DOHH2 (cell line): ENCODE data around the gene PLCG2.
A peak's percentile ranks its signal among the peaks of the same experiment; 100 is the strongest.

Experiments used
- H3F3A ChIP-seq: fragments of 200-600 bp; sonication (generic), shearing (Covaris generic); 2 replicates; pipeline ENCODE4 v1.6.0; 2016; ENCODE audit warnings: antibody characterized with exemption, mild to moderate bottlenecking; ENCODE audit not compliant: control insufficient read depth, insufficient read depth
- H3K27ac ChIP-seq: fragments of 200-600 bp; sonication (generic); 2 replicates; pipeline ENCODE4 v1.5.1; 2014; ENCODE audit warnings: low read depth, mild to moderate bottlenecking, low read length, moderate library complexity
- H3K27me3 ChIP-seq: fragments of 200-600 bp; sonication (generic); 2 replicates; pipeline ENCODE4 v1.6.1; 2014; ENCODE audit warnings: mild to moderate bottlenecking, low read length, mixed read lengths; ENCODE audit not compliant: control insufficient read depth
- H3K36me3 ChIP-seq: fragments of 200-600 bp; sonication (generic); 2 replicates; pipeline ENCODE4 v1.6.1; 2014; ENCODE audit warnings: mild to moderate bottlenecking, low read length, moderate library complexity, mixed read lengths; ENCODE audit not compliant: control insufficient read depth
- H3K4me1 ChIP-seq: fragments of 200-600 bp; sonication (generic); 2 replicates; pipeline ENCODE4 v1.6.1; 2014; ENCODE audit warnings: mild to moderate bottlenecking, low read length, mixed read lengths; ENCODE audit not compliant: control insufficient read depth
- H3K4me2 ChIP-seq: fragments of 200-600 bp; sonication (generic); 2 replicates; pipeline ENCODE4 v1.6.0; 2014; ENCODE audit warnings: mild to moderate bottlenecking, low read length, moderate library complexity
- H3K4me3 ChIP-seq: fragments of 200-600 bp; sonication (generic); 2 replicates; pipeline ENCODE4 v1.5.1; 2014; ENCODE audit warnings: mild to moderate bottlenecking, low read length, mixed read lengths
- H3K79me2 ChIP-seq: fragments of 200-600 bp; sonication (generic); 2 replicates; pipeline ENCODE4 v1.6.1; 2014; ENCODE audit warnings: mild to moderate bottlenecking, low read length, mixed read lengths; ENCODE audit not compliant: control insufficient read depth
- H3K9me2 ChIP-seq: fragments of 200-600 bp; sonication (generic); replicated peaks from 2 replicates; pipeline ENCODE4 v1.6.1; 2014; ENCODE audit warnings: mild to moderate bottlenecking, low read length, mixed read lengths; ENCODE audit not compliant: control insufficient read depth
- H3K9me3 ChIP-seq: fragments of 200-600 bp; sonication (generic); 2 replicates; pipeline ENCODE4 v1.6.1; 2014; ENCODE audit warnings: antibody characterized with exemption, low read length, mixed read lengths; ENCODE audit not compliant: control insufficient read depth, insufficient read depth
- H4K20me1 ChIP-seq: fragments of 200-600 bp; sonication (generic); 2 replicates; pipeline ENCODE4 v1.6.0; 2014; ENCODE audit warnings: low read depth, mild to moderate bottlenecking, antibody characterized with exemption, low read length, moderate library complexity; ENCODE audit not compliant: control insufficient read depth, insufficient read depth
- CTCF ChIP-seq: fragments of 200-600 bp; sonication (generic); IDR thresholded peaks from one replicate; pipeline ENCODE4 v1.5.1; 2014; ENCODE audit warnings: antibody characterized with exemption, mild to moderate bottlenecking, low read depth, low read length; ENCODE audit not compliant: poor library complexity, severe bottlenecking
- EZH2phosphoT487 ChIP-seq: fragments of 200-600 bp; sonication (generic); IDR thresholded peaks from 2 replicates; pipeline ENCODE4 v1.6.1; 2017; ENCODE audit warnings: borderline replicate concordance, mild to moderate bottlenecking, antibody characterized with exemption, low read length, moderate library complexity, mixed read lengths

The PLCG2 gene

GRCh38 chr16:81792828-81793227 is 13.7 kb downstream of the PLCG2 start:
- no peak for TF ChIP-seq CTCF
- no peak for TF ChIP-seq EZH2phosphoT487
- Histone ChIP-seq H3K79me2 (peaks cover 100% of the 10 kb centered on the region), H3K4me1 (peaks cover 92% of the 10 kb centered on the region), H3K27me3 (no peaks in the 10 kb centered on the region), H4K20me1 (peaks cover 21% of the 10 kb centered on the region; the same call in 1 of the 2 replicates), H3K27ac (peak overlapping the region; percentile 35), H3K9me2 (no peaks in the 10 kb centered on the region), H3F3A (peaks cover 50% of the 10 kb centered on the region), H3K4me3 (no peak overlapping the region), H3K4me2 (peak overlapping the region; percentile 21; the same call in 1 of the 2 replicates), H3K36me3 (peaks cover 95% of the 10 kb centered on the region), H3K9me3 (no peaks in the 10 kb centered on the region)

DNA sequence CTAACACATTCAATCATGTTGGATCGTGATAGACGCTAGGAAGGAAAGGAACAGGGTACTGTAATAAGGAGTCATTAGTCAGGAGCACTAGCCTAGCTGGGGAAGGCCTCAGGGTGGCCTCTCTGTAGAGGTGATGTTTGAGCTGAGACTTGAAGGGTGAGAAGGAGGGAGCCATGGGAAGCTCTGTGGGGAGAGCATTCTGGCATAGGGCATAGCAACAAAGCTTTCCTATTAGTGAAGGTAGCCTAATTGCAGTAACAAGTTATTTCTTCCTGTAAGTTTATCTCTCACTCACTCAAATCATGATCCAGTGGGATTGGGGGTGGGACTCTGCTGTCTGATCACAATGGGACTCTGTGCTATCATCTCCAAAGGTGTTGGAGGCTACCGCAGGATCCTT is 16.1 kb downstream of the PLCG2 start:
- TF ChIP-seq EZH2phosphoT487: no peak
- no peak for TF ChIP-seq CTCF
- no peaks in the 10 kb centered on the region for H3K9me3 ChIP-seq
- H3K79me2 ChIP-seq: peaks cover 100% of the 10 kb centered on the region
- peaks cover 64% of the 10 kb centered on the region for H3F3A ChIP-seq
- H4K20me1 ChIP-seq: 0 out of 2 replicates have a peak, but pooled peaks cover 8% of the 10 kb centered on the region
- peak overlapping the region; percentile 99 for H3K27ac ChIP-seq
- peak overlapping the region; percentile 94 for H3K4me2 ChIP-seq
- peaks cover 95% of the 10 kb centered on the region for H3K4me1 ChIP-seq
- H3K9me2 ChIP-seq: no peaks in the 10 kb centered on the region
- H3K27me3 ChIP-seq: no peaks in the 10 kb centered on the region
- no peak overlapping the region for H3K4me3 ChIP-seq
- H3K36me3 ChIP-seq: peaks cover 95% of the 10 kb centered on the region

GRCh38 chr16:81796035-81796434 is 16.9 kb downstream of the PLCG2 start:
- H3K27ac ChIP-seq: peak overlapping the region; percentile 99

More at GRCh38 chr16:81796035-81796434, 16.9 kb downstream of the PLCG2 start:
- H3K36me3 ChIP-seq: peaks cover 94% of the 10 kb centered on the region
- H3K4me2 ChIP-seq: peak overlapping the region; percentile 94
- no peaks in the 10 kb centered on the region for H3K27me3 ChIP-seq
- TF ChIP-seq CTCF (no peak), EZH2phosphoT487 (no peak)
- peaks cover 100% of the 10 kb centered on the region for H3K79me2 ChIP-seq
- 0 out of 2 replicates have a peak, but pooled peaks cover 1% of the 10 kb centered on the region for H4K20me1 ChIP-seq
- peaks cover 95% of the 10 kb centered on the region for H3K4me1 ChIP-seq
- H3K4me3 ChIP-seq: peak overlapping the region; percentile 69
- no peaks in the 10 kb centered on the region for H3K9me2 ChIP-seq
- no peaks in the 10 kb centered on the region for H3K9me3 ChIP-seq
- H3F3A ChIP-seq: peaks cover 64% of the 10 kb centered on the region
